HEK293 (cell line): ENCODE results near the gene NEURL1.
A peak's percentile ranks its signal among the peaks of the same experiment; 100 is the strongest.

Source experiments
- EGR2 ChIP-seq: fragments of 450-650 bp; formaldehyde crosslinking; IDR thresholded peaks from 2 replicates; pipeline ENCODE4 v1.5.1; 2016; ENCODE audit warnings: low read depth, missing biosample characterization, missing genetic modification characterization
- GLI4 ChIP-seq: fragments of 450-650 bp; formaldehyde crosslinking; IDR thresholded peaks from 2 replicates; pipeline ENCODE4 v1.5.1; 2016; ENCODE audit warnings: missing biosample characterization, missing genetic modification characterization
- GLIS1 ChIP-seq: fragments of 450-650 bp; formaldehyde crosslinking; IDR thresholded peaks from 2 replicates; pipeline ENCODE4 v1.5.1; 2016; ENCODE audit warnings: missing biosample characterization, missing genetic modification characterization
- KLF17 ChIP-seq: fragments of 450-650 bp; formaldehyde crosslinking; IDR thresholded peaks from 2 replicates; pipeline ENCODE4 v1.5.1; 2016; ENCODE audit warnings: missing biosample characterization, missing genetic modification characterization
- MEIS1 ChIP-seq: sonication (generic); formaldehyde crosslinking; IDR thresholded peaks from 2 replicates; pipeline ENCODE4 v1.8.1; 2022; ENCODE audit warnings: missing genetic modification reagents, mild to moderate bottlenecking, borderline replicate concordance
- MYNN ChIP-seq: fragments of 450-650 bp; formaldehyde crosslinking; IDR thresholded peaks from 2 replicates; pipeline ENCODE4 v1.5.1; 2016; ENCODE audit warnings: missing biosample characterization, missing genetic modification characterization, borderline replicate concordance
- PATZ1 ChIP-seq: fragments of 450-650 bp; formaldehyde crosslinking; IDR thresholded peaks from 2 replicates; pipeline ENCODE4 v1.5.1; 2016; ENCODE audit warnings: missing biosample characterization, missing genetic modification characterization
- RBAK ChIP-seq: fragments of 450-650 bp; formaldehyde crosslinking; IDR thresholded peaks from 2 replicates; pipeline ENCODE4 v1.5.1; 2016; ENCODE audit warnings: missing biosample characterization, missing genetic modification characterization
- ZBTB10 ChIP-seq: fragments of 450-650 bp; formaldehyde crosslinking; IDR thresholded peaks from 2 replicates; pipeline ENCODE4 v1.5.1; 2016; ENCODE audit warnings: missing biosample characterization, missing genetic modification characterization
- ZBTB17 ChIP-seq: fragments of 450-650 bp; formaldehyde crosslinking; IDR thresholded peaks from 2 replicates; pipeline ENCODE4 v1.5.1; 2016; ENCODE audit warnings: missing biosample characterization, missing genetic modification characterization
- ZBTB20 ChIP-seq: fragments of 450-650 bp; formaldehyde crosslinking; IDR thresholded peaks from 2 replicates; pipeline ENCODE4 v1.5.1; 2016; ENCODE audit warnings: missing biosample characterization, missing genetic modification characterization
- ZBTB48 ChIP-seq: fragments of 450-650 bp; formaldehyde crosslinking; IDR thresholded peaks from 2 replicates; pipeline ENCODE4 v1.5.1; 2016; ENCODE audit warnings: missing biosample characterization, missing genetic modification characterization
- ZBTB49 ChIP-seq: fragments of 450-650 bp; formaldehyde crosslinking; IDR thresholded peaks from 2 replicates; pipeline ENCODE4 v1.5.1; 2016; ENCODE audit warnings: missing biosample characterization, missing genetic modification characterization, low read depth
- ZFP37 ChIP-seq: fragments of 450-650 bp; formaldehyde crosslinking; IDR thresholded peaks from 2 replicates; pipeline ENCODE4 v1.5.1; 2016; ENCODE audit warnings: missing biosample characterization, missing genetic modification characterization
- ZFP69B ChIP-seq: fragments of 450-650 bp; formaldehyde crosslinking; IDR thresholded peaks from 2 replicates; pipeline ENCODE4 v1.5.1; 2016; ENCODE audit warnings: missing biosample characterization, missing genetic modification characterization
- ZNF16 ChIP-seq: fragments of 450-650 bp; formaldehyde crosslinking; IDR thresholded peaks from 2 replicates; pipeline ENCODE4 v1.5.1; 2016; ENCODE audit warnings: low read depth, missing biosample characterization, missing genetic modification characterization
- ZNF202 ChIP-seq: fragments of 450-650 bp; formaldehyde crosslinking; IDR thresholded peaks from 2 replicates; pipeline ENCODE4 v1.5.1; 2016; ENCODE audit warnings: missing biosample characterization, missing genetic modification characterization, borderline replicate concordance
- ZNF335 ChIP-seq: fragments of 450-650 bp; formaldehyde crosslinking; conservative IDR thresholded peaks from 2 replicates; pipeline ENCODE4 v1.5.1; 2016; ENCODE audit warnings: missing biosample characterization, missing genetic modification characterization
- ZNF423 ChIP-seq: fragments of 450-650 bp; formaldehyde crosslinking; IDR thresholded peaks from 2 replicates; pipeline ENCODE4 v1.5.1; 2016; ENCODE audit warnings: missing biosample characterization, missing genetic modification characterization
- ZNF514 ChIP-seq: fragments of 450-650 bp; formaldehyde crosslinking; IDR thresholded peaks from 2 replicates; pipeline ENCODE4 v1.5.1; 2016; ENCODE audit warnings: missing biosample characterization, missing genetic modification characterization
- ZNF560 ChIP-seq: fragments of 450-650 bp; formaldehyde crosslinking; IDR thresholded peaks from 2 replicates; pipeline ENCODE4 v1.5.1; 2017; ENCODE audit warnings: missing biosample characterization, missing genetic modification characterization, borderline replicate concordance
- ZNF596 ChIP-seq: fragments of 450-650 bp; IDR thresholded peaks from 2 replicates; pipeline ENCODE4 v1.5.0; 2018; ENCODE audit warnings: missing biosample characterization, mild to moderate bottlenecking, missing genetic modification characterization, moderate library complexity
- ZNF610 ChIP-seq: fragments of 450-650 bp; formaldehyde crosslinking; IDR thresholded peaks from 2 replicates; pipeline ENCODE4 v1.5.1; 2016; ENCODE audit warnings: missing biosample characterization, missing genetic modification characterization, borderline replicate concordance
- ZNF768 ChIP-seq: fragments of 450-650 bp; formaldehyde crosslinking; IDR thresholded peaks from 2 replicates; pipeline ENCODE4 v1.5.1; 2018; ENCODE audit warnings: missing biosample characterization, mild to moderate bottlenecking, missing genetic modification characterization
- TF ChIP-seq, protein P1 (sequence below): fragments of 450-650 bp; formaldehyde crosslinking; IDR thresholded peaks from 2 replicates; pipeline ENCODE4 v1.5.1; 2017; ENCODE audit warnings: missing biosample characterization, missing genetic modification characterization
- TF ChIP-seq, protein P2 (sequence below): fragments of 450-650 bp; formaldehyde crosslinking; optimal IDR thresholded peaks from 2 replicates; pipeline ENCODE3; 2016; ENCODE audit warnings: missing biosample characterization, mild to moderate bottlenecking, missing genetic modification characterization
- TF ChIP-seq, protein P3 (sequence below): fragments of 450-650 bp; formaldehyde crosslinking; IDR thresholded peaks from 2 replicates; pipeline ENCODE4 v1.5.1; 2016; ENCODE audit warnings: missing biosample characterization, missing genetic modification characterization

Gene NEURL1

DNA sequence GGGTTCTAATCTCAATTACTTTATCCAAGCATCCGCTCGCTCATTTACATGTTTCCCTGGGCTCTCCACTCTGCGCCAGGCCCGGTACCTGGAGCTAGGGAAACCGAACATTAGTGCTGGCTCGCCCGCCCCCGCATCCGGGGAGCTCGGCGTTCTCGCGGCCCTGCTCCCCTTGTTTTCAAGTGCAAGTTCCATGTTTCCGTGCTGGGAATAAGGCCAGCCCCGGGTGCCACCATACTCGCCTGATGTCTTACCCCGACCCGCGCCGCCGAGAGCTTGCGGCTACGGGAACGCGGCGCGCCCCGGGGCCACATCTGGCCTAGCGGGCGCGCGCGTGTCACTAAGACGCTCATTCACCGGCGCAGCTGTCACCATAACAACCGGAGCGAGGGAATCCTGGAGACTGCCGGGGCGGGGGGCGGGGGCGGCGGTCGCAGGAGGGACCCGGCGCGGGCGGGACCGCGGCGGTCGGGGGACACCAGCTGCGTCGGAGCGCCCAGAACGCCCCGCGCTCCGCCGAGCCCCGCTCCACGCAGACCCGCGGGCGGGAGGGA is at the start of gene NEURL1 (continued):
- TF ChIP-seq ZNF335 (tag by site-specific recombination) (peak; percentile 62), MEIS1 (CRISPR knock-in tag) (no peak), ZNF423 (tag by site-specific recombination) (no peak), EGR2 (tag by site-specific recombination) (peak; percentile 28; the same call in 1 of the 2 replicates), ZBTB10 (tag by site-specific recombination) (0 out of 2 replicates have a peak, but pooled peaks have one; percentile 28), ZNF610 (tag by site-specific recombination) (no peak), ZBTB20 (tag by site-specific recombination) (peak; percentile 17; the same call in 1 of the 2 replicates), ZFP69B (tag by site-specific recombination) (no peak), ZBTB48 (tag by site-specific recombination) (no peak), GLI4 (no peak), ZNF202 (tag by site-specific recombination) (no peak), GLIS1 (tag by site-specific recombination) (no peak), ZBTB49 (tag by site-specific recombination) (no peak), ZNF514 (tag by site-specific recombination) (no peak), ZNF16 (no peak), ZNF596 (no peak), ZNF560 (no peak), ZNF768 (tag by site-specific recombination) (no peak), ZBTB17 (tag by site-specific recombination) (peak; percentile 71), ZFP37 (no peak), RBAK (tag by site-specific recombination) (no peak), PATZ1 (tag by site-specific recombination) (peak; percentile 23; the same call in 1 of the 2 replicates), MYNN (tag by site-specific recombination) (no peak), KLF17 (tag by site-specific recombination) (peak; percentile 35; the same call in 1 of the 2 replicates)
- TF ChIP-seq, protein P1, sequence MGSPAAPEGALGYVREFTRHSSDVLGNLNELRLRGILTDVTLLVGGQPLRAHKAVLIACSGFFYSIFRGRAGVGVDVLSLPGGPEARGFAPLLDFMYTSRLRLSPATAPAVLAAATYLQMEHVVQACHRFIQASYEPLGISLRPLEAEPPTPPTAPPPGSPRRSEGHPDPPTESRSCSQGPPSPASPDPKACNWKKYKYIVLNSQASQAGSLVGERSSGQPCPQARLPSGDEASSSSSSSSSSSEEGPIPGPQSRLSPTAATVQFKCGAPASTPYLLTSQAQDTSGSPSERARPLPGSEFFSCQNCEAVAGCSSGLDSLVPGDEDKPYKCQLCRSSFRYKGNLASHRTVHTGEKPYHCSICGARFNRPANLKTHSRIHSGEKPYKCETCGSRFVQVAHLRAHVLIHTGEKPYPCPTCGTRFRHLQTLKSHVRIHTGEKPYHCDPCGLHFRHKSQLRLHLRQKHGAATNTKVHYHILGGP (tag by site-specific recombination): no peak
- TF ChIP-seq, protein P2, sequence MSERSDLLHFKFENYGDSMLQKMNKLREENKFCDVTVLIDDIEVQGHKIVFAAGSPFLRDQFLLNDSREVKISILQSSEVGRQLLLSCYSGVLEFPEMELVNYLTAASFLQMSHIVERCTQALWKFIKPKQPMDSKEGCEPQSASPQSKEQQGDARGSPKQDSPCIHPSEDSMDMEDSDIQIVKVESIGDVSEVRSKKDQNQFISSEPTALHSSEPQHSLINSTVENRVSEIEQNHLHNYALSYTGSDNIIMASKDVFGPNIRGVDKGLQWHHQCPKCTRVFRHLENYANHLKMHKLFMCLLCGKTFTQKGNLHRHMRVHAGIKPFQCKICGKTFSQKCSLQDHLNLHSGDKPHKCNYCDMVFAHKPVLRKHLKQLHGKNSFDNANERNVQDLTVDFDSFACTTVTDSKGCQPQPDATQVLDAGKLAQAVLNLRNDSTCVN (tag by site-specific recombination): peak; percentile 75
- TF ChIP-seq, protein P3, sequence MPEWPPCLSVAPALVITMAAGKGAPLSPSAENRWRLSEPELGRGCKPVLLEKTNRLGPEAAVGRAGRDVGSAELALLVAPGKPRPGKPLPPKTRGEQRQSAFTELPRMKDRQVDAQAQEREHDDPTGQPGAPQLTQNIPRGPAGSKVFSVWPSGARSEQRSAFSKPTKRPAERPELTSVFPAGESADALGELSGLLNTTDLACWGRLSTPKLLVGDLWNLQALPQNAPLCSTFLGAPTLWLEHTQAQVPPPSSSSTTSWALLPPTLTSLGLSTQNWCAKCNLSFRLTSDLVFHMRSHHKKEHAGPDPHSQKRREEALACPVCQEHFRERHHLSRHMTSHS: no peak
